Naive thymus-derived CD8-positive, alpha-beta T cell (primary cell): ENCODE data around the gene SMIM9. TPM values are rescaled to one million over a fixed set of nuclear protein-coding genes. Genes with fewer than 3 reads are reported as not detected.

Experiments used
- ATAC-seq, 2 donors: fragments of 150-1000 bp; cut with Tn5 transposase in 1 of 2; sonication (Bioruptor Pico), chemical (Tn5 transposase) in 1 of 2; 1 replicate in 1 of 2; 2 replicates in 1 of 2; pipeline ENCODE4 v1.10.0; 2021; ENCODE audit warnings: mild to moderate bottlenecking in 2 of 2, moderate library complexity in 2 of 2
- POLR2A ChIA-PET: fragments of 350-600 bp; sonication (Branson Sonifier 250); formaldehyde crosslinking; loops from one replicate; lab custom pipeline; 2021; ENCODE audit warnings: antibody characterized with exemption; lab: Charles Lee
- DNase-seq, 10 donors: peaks; one replicate each; pipeline versions ENCODE4 v3.0.0 to v3.0.0-alpha.2; 2020 to 2022
- H3K27ac Mint-ChIP-seq, 10 donors: one replicate each; pipeline ENCODE4 v1.8.0; 2020 to 2022; ENCODE audit warnings: mild to moderate bottlenecking in 10 of 10, mixed read lengths in 10 of 10, moderate library complexity in 4 of 10, inconsistent platforms in 1 of 10
- H3K27me3 Mint-ChIP-seq, 5 donors: one replicate each; pipeline ENCODE4 v1.8.0; 2021 to 2022; ENCODE audit warnings: mixed read lengths in 5 of 5
- H3K36me3 Mint-ChIP-seq, 3 donors: one replicate each; pipeline ENCODE4 v1.8.0; 2020 to 2022; ENCODE audit warnings: mixed read lengths in 3 of 3, mild to moderate bottlenecking in 2 of 3, inconsistent platforms in 1 of 3
- H3K4me1 Mint-ChIP-seq, 4 donors: one replicate each; pipeline ENCODE4 v1.8.0; 2021 to 2022; ENCODE audit warnings: mixed read lengths in 4 of 4
- H3K4me3 Mint-ChIP-seq, 10 donors: one replicate each; pipeline ENCODE4 v1.8.0; 2020 to 2022; ENCODE audit warnings: mild to moderate bottlenecking in 10 of 10, mixed read lengths in 10 of 10, moderate library complexity in 6 of 10, inconsistent platforms in 1 of 10
- H3K9me3 Mint-ChIP-seq, 9 donors: one replicate each; pipeline ENCODE4 v1.8.0; 2020 to 2022; ENCODE audit warnings: mixed read lengths in 9 of 9, mild to moderate bottlenecking in 3 of 9, inconsistent platforms in 1 of 9, moderate library complexity in 1 of 9
- polyA plus RNA-seq, 3 donors: library from polyadenylated mRNA; unstranded; fragments of 300-500 nt; fragmentation: Illumina TruSeq; gene quantifications; one replicate each; pipeline ENCODE4 v1.2.3, GENCODE V29; 2021
- total RNA-seq, 8 experiments: library from RNA in 2 of 8; stranded (reverse) in 2 of 8; gene quantifications; one replicate each; pipeline ENCODE4 v1.2.3 and lab custom pipeline; 2021 to 2026

The SMIM9 gene
- total and polyA plus RNA-seq, 5 experiments from 2014 or later, result not detected

GRCh38 chrX:154791939-154792338 is 42.5 kb downstream of the SMIM9 start:
- no peaks in the 10 kb centered on the region for H3K27me3 Mint-ChIP-seq
- POLR2A ChIA-PET, result interaction anchor here (0.5 kb wide), 1 partner anchor 21 kb away, joined by 4 read pairs; no protein-coding TSS in a partner anchor
- DNase-seq, result no peak
- ATAC-seq, result no peak
- no peaks in the 10 kb centered on the region for H3K9me3 Mint-ChIP-seq
- H3K4me3 Mint-ChIP-seq, result no peak overlapping the region
- peaks cover 0 to 8% (median 3%) of the 10 kb centered on the region in 4 donors for H3K4me1 Mint-ChIP-seq
- no peak overlapping the region for H3K27ac Mint-ChIP-seq
- peaks cover 0 to 8% (median 2%) of the 10 kb centered on the region in 3 donors for H3K36me3 Mint-ChIP-seq

- Mint-ChIP-seq H3K4me1 (peaks cover 0 to 4% (median under 1%) of the 10 kb centered on the region in 4 donors), H3K27me3 (no peaks in the 10 kb centered on the region), H3K9me3 (no peaks in the 10 kb centered on the region), H3K4me3 (no peak overlapping the region), H3K36me3 (peaks cover 0 to 8% (median 2%) of the 10 kb centered on the region in 3 donors), H3K27ac (no peak overlapping the region)
- POLR2A ChIA-PET, result interaction anchor here (0.5 kb wide), 1 partner anchor 20 kb away, joined by 4 read pairs; no protein-coding TSS in a partner anchor
- DNase-seq (no peak), ATAC-seq (no peak)
Measured at GRCh38 chrX:154791467-154791866, 43.0 kb downstream of the SMIM9 start.

DNA sequence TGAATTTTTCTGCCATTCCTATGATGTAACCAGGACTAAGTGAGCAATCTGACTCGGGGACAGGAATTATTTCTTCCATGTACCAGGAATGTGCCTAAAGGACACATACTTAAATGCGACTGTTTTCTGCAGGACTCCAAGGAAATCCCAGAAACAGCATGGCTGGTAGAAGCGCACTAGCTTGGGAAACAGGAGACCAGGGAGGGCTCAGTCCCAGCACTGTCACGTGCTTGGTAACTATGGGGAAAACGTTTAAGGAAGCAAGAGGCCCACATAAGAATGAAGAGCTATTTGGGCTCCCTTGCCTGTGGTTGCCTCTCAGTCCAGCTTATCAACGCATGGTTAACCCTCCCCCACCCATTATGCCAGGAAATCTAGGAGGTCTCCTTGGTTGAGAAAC is 48.7 kb downstream of the SMIM9 start:
- DNase-seq (no peak), ATAC-seq (no peak)
- Mint-ChIP-seq H3K9me3 (peaks cover 0 to 3% (median 0%) of the 10 kb centered on the region in 9 donors), H3K4me1 (peaks cover 7 to 17% (median 16%) of the 10 kb centered on the region in 4 donors), H3K27ac (no peak overlapping the region), H3K4me3 (no peak overlapping the region), H3K27me3 (no peaks in the 10 kb centered on the region), H3K36me3 (peaks cover 0 to 8% (median 6%) of the 10 kb centered on the region in 3 donors)
- POLR2A ChIA-PET, result no interaction called here

DNA sequence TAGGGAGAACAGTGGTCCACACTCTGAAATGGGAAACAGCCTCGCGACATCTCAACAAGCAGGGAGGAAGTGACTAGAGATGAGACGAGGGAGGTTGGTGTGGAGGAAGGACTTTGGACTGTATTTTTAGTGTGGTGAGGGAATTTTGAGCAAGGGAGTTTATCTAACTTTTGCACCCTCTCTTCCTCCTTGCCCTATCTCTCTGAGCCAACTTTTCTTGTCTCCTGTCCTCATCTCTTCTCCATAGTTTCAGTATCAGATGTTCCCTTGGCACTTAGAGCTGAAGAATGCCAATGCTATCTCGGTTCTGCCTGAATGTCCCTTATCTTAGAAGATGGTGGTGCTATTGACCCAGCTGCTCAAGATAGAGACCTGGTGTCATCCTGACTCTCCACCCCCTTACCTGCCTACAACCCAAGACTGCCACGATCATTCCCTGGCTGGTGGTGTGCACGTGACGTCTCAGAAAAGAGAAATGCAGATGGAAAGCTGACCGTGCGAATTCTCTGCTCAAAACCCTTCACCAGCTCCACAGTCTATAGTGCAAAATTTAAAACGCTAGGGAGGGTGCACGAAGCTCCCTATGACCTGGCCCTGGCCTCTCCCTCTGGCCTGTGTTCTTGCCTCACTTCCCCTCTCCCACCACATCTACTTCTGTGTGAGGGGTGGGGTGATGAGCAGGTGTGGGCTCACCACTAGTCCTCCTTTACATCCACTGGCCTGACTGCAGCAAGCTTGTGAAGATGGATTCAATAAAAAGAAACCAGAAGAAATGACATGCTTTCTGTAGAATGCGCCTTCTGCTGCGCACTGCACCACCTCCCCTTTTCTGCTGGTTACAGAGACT is 50.1 kb downstream of the SMIM9 start:
- POLR2A ChIA-PET, result interaction anchor here (1.4 kb wide), 1 partner anchor 22 kb away, joined by 3 read pairs; the partner anchor contains the start of gene DKC1
- Mint-ChIP-seq H3K9me3 (peaks cover 0 to 3% (median 0%) of the 10 kb centered on the region in 9 donors), H3K4me3 (peak overlapping the region; percentile 74 to 92 (median 84)), H3K27ac (peak overlapping the region in 9 of 10 donors; percentile 42 to 90 (median 88)), H3K36me3 (peaks cover 0 to 6% (median 5%) of the 10 kb centered on the region in 3 donors), H3K27me3 (no peaks in the 10 kb centered on the region), H3K4me1 (peaks cover 7 to 17% (median 16%) of the 10 kb centered on the region in 4 donors)
- ATAC-seq, result no peak
- no peak for DNase-seq

GRCh38 chrX:154780968-154781367 is 53.5 kb downstream of the SMIM9 start:
- DNase-seq (no peak), ATAC-seq (no peak)
- H3K4me1 Mint-ChIP-seq, result peaks cover 5 to 18% (median 16%) of the 10 kb centered on the region in 4 donors
- peaks cover 0 to 3% (median 0%) of the 10 kb centered on the region in 9 donors for H3K9me3 Mint-ChIP-seq
- peaks cover 0 to 24% (median 2%) of the 10 kb centered on the region in 3 donors for H3K36me3 Mint-ChIP-seq
- H3K4me3 Mint-ChIP-seq, result no peak overlapping the region
- H3K27ac Mint-ChIP-seq, result no peak overlapping the region
- POLR2A ChIA-PET, result interaction anchor here (0.8 kb wide), 1 partner anchor 18 kb away, joined by 4 read pairs; the partner anchor contains the start of gene DKC1
- H3K27me3 Mint-ChIP-seq, result no peaks in the 10 kb centered on the region

GRCh38 chrX:154779261-154779660 is 55.2 kb downstream of the SMIM9 start:
- Mint-ChIP-seq H3K4me1 (peaks cover 4 to 15% (median 11%) of the 10 kb centered on the region in 4 donors), H3K27me3 (no peaks in the 10 kb centered on the region), H3K36me3 (peaks cover 0 to 39% (median 6%) of the 10 kb centered on the region in 3 donors), H3K9me3 (peaks cover 0 to 3% (median 0%) of the 10 kb centered on the region in 9 donors), H3K4me3 (no peak overlapping the region), H3K27ac (peak overlapping the region in 2 of 10 donors; percentile 9 to 44)
- DNase-seq (no peak), ATAC-seq (no peak)
- POLR2A ChIA-PET, result no interaction called here

DNA sequence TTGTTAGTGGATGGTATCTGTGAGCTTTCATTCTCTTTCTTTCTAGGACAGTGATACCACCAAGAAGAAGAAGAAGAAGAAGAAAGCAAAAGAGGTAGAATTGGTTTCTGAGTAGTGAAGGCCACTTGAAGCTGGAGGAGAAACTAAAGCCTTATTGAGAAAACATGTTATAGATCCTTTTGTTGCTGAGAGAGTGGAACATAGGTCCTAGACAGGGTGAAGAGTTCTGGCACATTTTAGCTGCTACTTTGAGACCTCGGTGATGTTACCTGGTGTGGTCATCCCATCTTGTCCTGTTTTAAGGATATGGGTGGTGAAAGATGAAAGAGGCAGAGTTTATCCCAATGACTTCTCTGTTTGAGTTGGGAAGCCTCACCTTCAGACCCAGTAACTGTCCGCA is 57.7 kb downstream of the SMIM9 start:
- POLR2A ChIA-PET, result interaction anchor here (0.5 to 1.3 kb wide), 2 partner anchors 13 to 796 kb away, joined by 3 read pairs; no protein-coding TSS in a partner anchor
- DNase-seq (no peak), ATAC-seq (no peak)
- H3K9me3 Mint-ChIP-seq, result peaks cover 0 to 3% (median 0%) of the 10 kb centered on the region in 9 donors
- H3K27me3 Mint-ChIP-seq, result no peaks in the 10 kb centered on the region
- H3K36me3 Mint-ChIP-seq, result peaks cover 0 to 57% (median 6%) of the 10 kb centered on the region in 3 donors
- H3K27ac Mint-ChIP-seq, result peak overlapping the region in 3 of 10 donors; percentile 32 to 48 (median 43)
- H3K4me1 Mint-ChIP-seq, result peaks cover 0 to 6% (median 2%) of the 10 kb centered on the region in 4 donors
- no peak overlapping the region for H3K4me3 Mint-ChIP-seq

DNA sequence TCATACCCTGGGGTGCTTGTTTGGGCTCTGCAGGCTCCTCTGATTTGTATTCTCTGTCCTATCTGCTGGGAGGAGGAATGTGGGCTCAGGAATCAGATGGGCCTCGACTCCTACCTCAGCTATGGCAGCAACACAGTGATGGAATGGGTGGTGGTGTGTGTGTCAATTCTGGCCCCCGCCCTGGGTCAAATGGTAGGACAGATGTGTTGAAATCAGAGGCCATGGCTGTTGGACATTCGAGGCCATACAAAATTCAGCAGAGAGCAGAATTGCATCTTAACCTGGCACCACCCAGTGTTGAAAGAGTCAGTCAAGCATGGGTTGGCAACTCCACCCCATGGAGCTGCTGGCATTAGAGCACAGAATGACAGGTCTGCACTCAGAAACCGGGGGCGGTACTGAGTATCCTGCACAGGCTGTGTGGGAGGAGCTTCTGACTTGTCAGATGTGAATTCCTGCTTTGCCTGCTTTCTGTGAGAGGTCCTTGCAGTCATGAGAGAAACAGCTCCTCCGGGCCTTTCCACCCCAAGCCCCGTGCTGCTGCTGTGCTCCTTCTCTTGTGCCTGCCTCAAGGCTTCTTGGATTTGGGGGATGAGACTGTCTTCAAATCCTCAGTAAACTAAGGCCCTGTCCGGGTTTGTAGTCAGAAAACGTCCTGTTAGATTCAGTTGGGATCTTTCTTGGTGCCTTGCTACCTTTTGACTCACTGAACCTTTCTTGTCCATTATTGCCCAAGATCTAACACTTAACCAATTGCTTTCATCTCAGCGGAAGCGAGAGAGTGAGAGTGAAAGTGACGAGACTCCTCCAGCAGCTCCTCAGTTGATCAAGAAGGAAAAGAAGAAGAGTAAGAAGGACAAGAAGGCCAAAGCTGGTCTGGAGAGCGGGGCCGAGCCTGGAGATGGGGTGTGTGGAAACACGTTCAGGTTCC is 58.8 kb downstream of the SMIM9 start:
- peak overlapping the region in 3 of 10 donors; percentile 11 to 48 (median 21) for H3K27ac Mint-ChIP-seq
- no peak for ATAC-seq
- H3K27me3 Mint-ChIP-seq, result no peaks in the 10 kb centered on the region
- DNase-seq, result no peak
- H3K36me3 Mint-ChIP-seq, result peaks cover 0 to 67% (median 6%) of the 10 kb centered on the region in 3 donors
- peaks cover 0 to 3% (median 0%) of the 10 kb centered on the region in 9 donors for H3K9me3 Mint-ChIP-seq
- H3K4me1 Mint-ChIP-seq, result peaks cover 0 to 8% (median 3%) of the 10 kb centered on the region in 4 donors
- POLR2A ChIA-PET, result interaction anchor here (1.3 kb wide), 1 partner anchor 12 kb away, joined by 3 read pairs; no protein-coding TSS in a partner anchor
- no peak overlapping the region for H3K4me3 Mint-ChIP-seq

- Mint-ChIP-seq H3K4me3 (no peak overlapping the region), H3K36me3 (peaks cover 0 to 76% (median 6%) of the 10 kb centered on the region in 3 donors), H3K27me3 (no peaks in the 10 kb centered on the region), H3K4me1 (peaks cover 0 to 8% (median 3%) of the 10 kb centered on the region in 4 donors), H3K9me3 (peaks cover 0 to 3% (median 0%) of the 10 kb centered on the region in 9 donors), H3K27ac (peak overlapping the region in 1 of 10 donors; percentile 71)
- POLR2A ChIA-PET, result no interaction called here
- no peak for DNase-seq
- no peak for ATAC-seq
Measured at GRCh38 chrX:154774622-154775021, 59.8 kb downstream of the SMIM9 start.
